ENCODE results near the gene HOXA9.
A peak's percentile ranks its signal among the peaks of the same experiment; 100 is the strongest.

Gene HOXA9

DNA sequence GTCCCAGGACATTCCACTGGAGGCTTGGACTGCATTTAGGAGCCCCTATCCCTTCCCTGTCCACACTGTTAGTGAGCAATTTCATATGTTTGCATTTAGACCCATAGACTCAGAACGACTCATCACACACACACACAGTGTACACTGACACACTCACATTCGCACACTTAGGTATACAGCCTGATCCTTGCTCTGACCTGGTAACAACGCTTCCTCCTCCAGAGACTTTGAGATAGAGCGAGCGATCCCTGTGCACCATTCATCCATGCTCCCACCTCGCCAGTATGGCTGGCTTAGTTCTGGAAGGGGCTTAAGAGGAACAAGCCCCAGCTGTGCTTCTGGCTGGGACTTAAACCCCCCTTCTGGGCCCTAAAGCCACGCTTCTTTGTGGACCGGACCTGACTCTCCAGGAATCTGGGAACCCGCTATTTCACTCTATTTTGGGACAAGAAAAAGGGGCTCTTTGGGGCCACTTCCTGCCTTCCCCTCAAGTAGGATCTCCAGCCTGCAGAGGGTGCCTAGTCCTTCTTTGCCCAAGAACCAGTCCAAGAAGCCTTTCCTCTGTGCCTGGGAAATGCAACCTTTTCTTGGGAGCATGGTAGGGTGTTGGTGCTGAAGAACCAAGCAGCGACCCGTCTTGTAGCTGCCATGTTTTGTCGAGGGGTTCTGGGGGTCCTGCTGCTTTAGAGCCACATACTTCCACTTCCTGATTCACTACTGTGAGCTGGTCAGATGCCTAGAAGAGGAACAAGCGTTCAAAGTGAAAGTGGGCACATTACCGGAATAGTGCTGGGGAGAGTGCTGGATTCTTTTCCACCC, 35.6 kb upstream of the HOXA9 start:
- no peak for DNase-seq

GRCh38 chr7:27199849-27200760, 34.8 kb upstream of the HOXA9 start, which contains the start of gene HOXA13:
Gene HOXA13, minus strand, starts transcription at chr7:27200091. Its CDS starts 14 bp downstream, at chr7:27200077.
- DNase-seq = no peak

GRCh38 chr7:27198871-27199801, 33.8 kb upstream of the HOXA9 start:
- no peak for DNase-seq

DNA sequence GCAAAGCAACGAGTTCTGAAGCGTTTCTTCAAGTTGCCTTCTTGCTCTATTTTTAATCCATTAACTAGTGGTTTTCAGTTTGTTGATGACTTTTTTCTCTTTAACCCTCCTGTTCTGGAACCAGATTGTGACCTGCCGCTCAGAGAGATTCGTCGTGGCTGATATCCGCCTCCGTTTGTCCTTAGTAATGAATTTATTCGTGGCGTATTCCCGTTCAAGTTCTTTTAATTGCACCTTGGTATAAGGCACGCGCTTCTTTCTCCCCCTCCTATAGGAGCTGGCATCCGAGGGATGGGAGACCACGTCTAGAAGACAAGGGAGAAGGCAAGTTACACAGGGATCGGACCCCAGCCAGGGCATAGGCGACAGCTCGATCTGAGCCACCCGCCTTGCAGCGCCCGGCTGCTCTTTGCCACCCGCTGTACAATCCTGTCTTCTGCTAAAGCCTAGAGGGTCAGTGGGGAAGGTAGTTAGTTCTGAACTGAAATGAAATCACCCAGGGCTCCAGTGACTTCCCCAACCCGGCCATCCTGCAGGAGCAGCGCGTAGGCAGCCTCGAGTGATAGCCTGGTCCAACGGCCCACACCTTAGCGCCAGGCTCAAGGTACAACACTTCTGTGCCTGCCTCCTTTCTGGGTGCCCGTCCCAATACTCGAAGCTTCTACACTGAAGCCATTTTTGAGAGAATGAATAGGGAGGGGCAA, 33.0 kb upstream of the HOXA9 start:
- DNase-seq = no peak

DNA sequence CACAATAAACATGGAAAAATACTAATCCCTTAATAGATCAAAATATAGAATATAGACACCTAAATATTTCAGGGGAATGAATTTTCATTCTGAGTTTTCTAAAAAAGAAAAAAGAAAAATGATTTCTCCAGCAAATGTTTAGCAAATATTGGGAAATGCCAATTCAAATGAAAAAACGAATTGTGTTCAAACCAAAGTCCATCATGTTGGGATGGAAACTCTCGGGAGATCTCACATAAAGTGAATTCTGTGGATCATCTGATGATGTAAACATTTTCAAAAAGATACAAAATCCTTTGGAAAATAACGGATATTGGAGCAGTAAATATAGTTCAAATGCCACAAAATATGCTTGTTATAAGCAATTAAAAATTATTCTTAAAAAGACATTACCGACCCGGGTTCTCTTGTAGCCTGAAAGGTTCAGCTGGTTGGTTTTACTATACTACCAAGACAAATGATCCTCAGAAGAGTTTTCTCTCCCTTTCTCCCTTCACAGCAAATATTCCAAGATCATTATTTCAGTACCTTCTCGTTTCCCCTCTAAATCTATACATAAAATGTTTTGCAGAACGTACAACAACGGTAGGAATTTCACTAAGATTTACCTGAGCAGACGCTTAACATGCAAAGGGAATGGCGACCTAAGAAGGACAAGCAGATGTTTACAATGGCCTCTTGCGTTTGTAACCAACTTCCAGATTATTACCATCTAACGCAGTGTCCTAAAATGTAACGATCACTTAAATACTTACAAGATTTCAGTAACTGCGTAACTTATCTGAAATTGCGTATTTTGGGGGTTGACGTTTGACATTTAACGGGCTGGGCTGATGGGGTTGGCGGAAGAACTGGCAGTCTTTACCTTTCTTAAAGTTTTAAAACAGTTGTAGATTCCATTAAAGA, 32.1 kb upstream of the HOXA9 start:
- DNase-seq = no peak

DNA sequence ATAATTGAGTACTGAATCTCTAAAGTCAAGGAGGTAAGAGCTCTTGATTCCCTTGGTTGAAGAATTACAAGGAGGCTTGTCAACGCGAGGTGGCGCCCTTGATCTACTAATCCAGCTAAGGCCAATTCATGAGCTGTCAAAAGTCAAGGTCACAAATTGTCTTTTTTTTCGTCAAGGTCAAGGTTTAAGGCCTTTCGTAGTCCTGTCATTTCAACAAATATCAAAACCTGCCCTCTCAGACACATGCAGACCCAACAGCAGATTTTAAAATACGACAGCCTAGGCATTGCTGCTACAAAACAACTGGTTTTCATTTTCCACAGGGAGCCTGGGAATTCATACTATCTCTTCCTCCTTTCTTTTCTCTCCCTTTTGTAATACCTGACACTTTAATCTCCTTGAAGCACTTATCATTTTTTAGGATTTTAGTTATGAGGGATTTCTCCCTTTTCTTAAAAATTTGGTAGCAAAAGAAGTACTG, 31.0 kb upstream of the HOXA9 start:
- DNase-seq = peak; percentile 56

DNA sequence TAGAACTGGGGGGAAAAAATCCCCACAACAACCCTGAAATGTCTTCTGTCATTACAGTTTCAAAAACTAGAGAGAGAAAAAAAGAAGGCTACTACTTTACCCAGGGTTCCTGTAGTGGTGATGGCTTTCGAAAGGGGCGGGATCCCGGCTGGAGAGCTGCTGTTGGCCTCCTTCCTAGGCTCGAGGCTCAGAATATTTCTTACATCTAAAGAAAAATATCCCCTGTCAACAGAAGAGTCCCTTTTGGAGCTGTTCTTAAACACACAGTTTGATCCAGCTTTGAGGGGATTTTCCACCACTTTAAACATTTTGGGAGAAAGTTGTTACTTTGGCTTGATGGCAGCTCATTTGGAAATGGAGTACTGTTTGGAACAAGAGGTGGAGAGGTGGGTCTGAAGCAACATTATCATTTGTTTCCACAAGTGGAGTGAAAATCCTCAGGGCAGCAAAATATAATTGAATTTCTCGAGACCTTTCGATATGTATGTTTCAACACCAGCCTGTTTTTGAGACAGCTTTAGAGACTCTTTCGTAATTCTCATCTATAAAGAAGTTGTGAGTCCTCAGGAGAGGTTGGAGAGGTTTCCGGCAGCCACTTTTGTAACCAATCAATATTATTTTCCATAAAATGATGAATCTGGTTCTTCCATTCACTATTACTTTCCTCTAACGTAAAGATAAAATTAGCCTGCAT, 29.5 kb upstream of the HOXA9 start:
- DNase-seq = no peak

DNA sequence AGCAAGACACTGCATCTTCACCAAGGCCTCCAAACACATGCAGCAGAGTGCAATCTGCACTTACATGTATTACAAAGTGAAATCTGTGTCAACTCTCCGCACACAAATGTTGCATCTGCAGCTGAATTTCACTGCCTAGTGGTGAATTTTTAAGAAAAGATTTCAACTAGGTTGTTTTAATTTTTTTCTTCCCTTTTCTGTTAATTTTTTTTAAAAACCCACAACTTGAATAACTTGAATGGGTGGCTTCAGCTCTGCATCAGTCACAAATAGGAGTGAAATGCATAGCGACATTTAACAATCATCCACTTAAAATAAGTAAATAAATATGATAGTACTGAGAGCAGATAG, 28.6 kb upstream of the HOXA9 start:
- DNase-seq = no peak

DNA sequence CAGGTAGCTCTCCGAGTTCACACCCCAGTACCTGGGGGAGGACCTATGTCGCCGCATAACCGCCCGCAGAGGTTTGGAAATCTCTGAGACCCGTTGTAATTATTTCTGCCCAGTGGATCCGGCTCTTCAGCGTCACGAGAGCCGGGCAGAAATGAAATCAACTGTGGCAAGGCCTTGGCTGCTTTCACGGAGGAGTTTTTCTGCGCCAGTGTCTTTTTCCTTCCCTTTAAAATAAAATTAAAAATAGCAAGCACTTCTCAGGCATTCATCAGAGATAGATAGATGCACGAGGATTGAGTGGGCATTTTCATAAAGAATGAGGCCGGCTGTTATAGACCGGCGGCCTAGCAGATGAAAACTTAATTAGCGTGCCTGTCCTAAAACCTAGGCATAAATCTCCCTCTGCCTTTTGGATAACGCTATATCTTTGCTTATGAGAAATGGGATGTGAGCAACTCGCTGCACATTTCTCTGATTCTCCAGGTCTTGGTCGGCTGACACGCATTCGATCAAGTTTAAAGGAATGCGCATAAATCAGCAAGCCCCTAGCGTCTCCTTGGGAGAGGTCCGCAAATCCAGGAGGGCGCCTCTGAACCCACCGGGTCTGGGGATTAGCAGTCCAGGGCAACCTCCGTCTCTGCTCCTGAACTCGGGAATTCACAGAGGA, 28.1 kb upstream of the HOXA9 start:
- no peak for DNase-seq

DNA sequence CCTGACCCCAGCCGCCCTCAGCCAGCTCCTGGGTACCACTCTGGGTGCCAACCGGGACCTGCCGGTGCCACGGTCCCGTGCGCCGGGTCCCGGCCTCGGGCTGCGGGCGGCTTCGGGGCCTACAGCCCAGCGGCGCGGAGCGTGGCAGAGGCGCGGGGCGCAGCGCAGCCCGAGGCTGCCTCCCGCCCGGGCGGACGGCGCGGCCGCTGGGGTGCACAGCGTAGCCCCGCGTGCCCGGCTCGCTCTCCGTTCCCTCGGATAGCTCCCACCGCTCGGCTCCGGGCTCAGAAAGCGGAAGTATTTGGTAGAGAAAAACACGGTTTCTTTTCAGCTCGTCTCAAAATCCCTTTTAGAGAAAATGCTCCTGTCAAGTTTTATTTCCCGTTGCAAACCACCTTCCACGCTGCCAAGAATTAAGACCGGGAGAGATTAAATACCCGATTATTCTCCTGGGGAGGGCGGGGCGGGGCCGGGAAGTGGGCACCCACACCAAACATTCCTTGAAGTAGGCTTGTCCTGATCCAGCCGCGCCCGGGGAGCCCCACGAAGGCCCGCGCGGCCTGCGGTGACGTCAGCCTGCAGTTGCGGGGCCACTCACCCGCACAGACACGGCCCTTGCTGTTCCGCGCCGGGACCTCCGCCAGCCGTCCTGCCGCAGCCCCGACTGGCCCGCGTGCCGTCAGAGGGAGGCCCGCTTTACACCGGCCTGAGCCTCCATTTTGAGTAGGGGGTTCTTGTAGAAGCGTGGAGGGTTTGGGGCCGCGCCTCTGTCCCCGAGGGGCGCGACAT, 27.4 kb upstream of the HOXA9 start:
- no peak for DNase-seq

GRCh38 chr7:27191833-27192545, 26.7 kb upstream of the HOXA9 start:
- DNase-seq = no peak

GRCh38 chr7:27191161-27191731, 25.9 kb upstream of the HOXA9 start:
- no peak for DNase-seq

GRCh38 chr7:27189997-27190748, 24.8 kb upstream of the HOXA9 start:
- DNase-seq = no peak

DNA sequence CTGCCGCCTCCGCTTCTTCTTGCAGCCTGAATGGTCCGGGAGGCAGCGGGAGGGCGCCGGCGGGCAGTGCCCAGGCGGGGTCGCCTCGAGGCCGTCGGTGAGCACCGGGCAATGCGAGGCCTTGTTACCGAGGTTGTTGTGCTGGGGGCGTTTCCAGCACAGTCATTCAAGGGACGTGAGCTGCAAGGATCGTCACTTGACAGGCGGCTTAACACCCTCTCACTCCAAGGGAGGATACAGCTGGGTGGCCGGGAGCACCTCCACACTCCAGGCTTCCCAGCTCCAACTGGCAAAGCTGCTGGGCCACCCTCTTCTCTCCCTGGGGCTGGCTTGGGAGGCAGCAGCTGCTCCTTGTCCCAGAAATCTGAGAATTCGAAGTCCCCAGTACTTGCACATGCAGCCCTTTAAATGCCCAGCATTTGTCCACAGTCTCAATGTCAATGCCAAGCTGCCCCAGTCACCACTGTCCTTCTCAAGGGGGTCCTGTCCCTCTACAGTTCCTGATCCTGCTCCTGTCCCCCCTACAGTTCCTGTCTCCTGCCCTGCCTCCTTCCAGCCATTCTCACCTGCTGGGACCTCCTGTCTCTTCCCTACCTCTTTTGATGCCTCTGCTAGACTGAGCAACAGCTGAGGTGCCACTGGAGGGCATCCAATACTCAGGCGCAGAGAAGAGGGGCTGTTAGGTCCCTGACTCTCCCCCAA, 24.1 kb upstream of the HOXA9 start:
- DNase-seq = no peak

- DNase-seq = peak; percentile 28
Observed at GRCh38 chr7:27188386-27189294, 23.3 kb upstream of the HOXA9 start.
